Endothelial cell of umbilical vein (primary cell): ENCODE data around the gene SLC22A23. TPM values are rescaled to one million over a fixed set of nuclear protein-coding genes. Genes with fewer than 3 reads are reported as not detected.

ENCODE experiments used
- BruUV-seq: library from RNA; stranded (reverse); fragments of 400-500 nt; replicated peaks from 2 replicates; lab custom pipeline; 2021; lab: Mats Ljungman, UMichigan
- CTCF ChIA-PET: fragments of 300-600, 350-600 bp; sonication (Branson Sonifier 250); formaldehyde crosslinking; loops from one replicate; lab custom pipeline; 2021; ENCODE audit warnings: antibody characterized with exemption, inconsistent platforms; lab: Charles Lee
- POLR2A ChIA-PET: fragments of 300-600, 350-600 bp; sonication (Branson Sonifier 250); formaldehyde crosslinking; loops from one replicate; lab custom pipeline; 2021; ENCODE audit warnings: antibody characterized with exemption, inconsistent platforms; lab: Charles Lee
- DNase-seq: peaks from one replicate; pipeline ENCODE4 v3.0.0-alpha.2; 2011; ENCODE audit warnings: low read depth, low spot score
- FAIRE-seq: peaks from 2 replicates; lab custom pipeline; 2011; peaks lifted over from hg19 to GRCh38; lab: Jason Lieb, UNC
- H2AFZ ChIP-seq: 2 replicates; pipeline ENCODE4 v1.6.0; 2012; ENCODE audit warnings: low read depth, low read length, control low read depth, inconsistent platforms
- H3K27ac ChIP-seq: 2 replicates; pipeline ENCODE4 v1.5.1; 2011; ENCODE audit warnings: low read depth, mild to moderate bottlenecking, control low read depth, low read length, moderate library complexity; ENCODE audit not compliant: insufficient read depth
- H3K27me3 ChIP-seq, 2 experiments: 2 replicates each; pipeline versions ENCODE4 v1.6.0 to v1.6.1; 2011; ENCODE audit warnings: low read length in 2 of 2, mixed read lengths in 1 of 2; ENCODE audit not compliant: control insufficient read depth in 2 of 2, insufficient read depth in 2 of 2
- H3K36me3 ChIP-seq, 2 experiments: 2 replicates in 1 of 2; 3 replicates in 1 of 2; pipeline ENCODE4 v1.5.1; 2011; ENCODE audit warnings: low read length in 2 of 2, mild to moderate bottlenecking in 1 of 2, moderate library complexity in 1 of 2; ENCODE audit not compliant: control insufficient read depth in 2 of 2, insufficient read depth in 2 of 2; ENCODE audit errors: extremely low read depth in 1 of 2
- H3K4me1 ChIP-seq: 3 replicates; pipeline ENCODE4 v1.5.1; 2011; ENCODE audit warnings: mild to moderate bottlenecking, low read length; ENCODE audit not compliant: control insufficient read depth, insufficient read depth; ENCODE audit errors: extremely low read depth
- H3K4me2 ChIP-seq: 2 replicates; pipeline ENCODE4 v1.6.1; 2011; ENCODE audit warnings: low read length, control low read depth, mixed read lengths; ENCODE audit not compliant: insufficient read depth
- H3K4me3 ChIP-seq, 3 experiments: fragments of 200-600 bp in 1 of 3; sonication (generic), shearing (Covaris generic) in 1 of 3; replicated peaks in 1 of 3; 2 replicates each; pipeline ENCODE4 v1.5.1; 2011 to 2016; ENCODE audit warnings: control low read depth in 3 of 3, low read length in 3 of 3, mild to moderate bottlenecking in 2 of 3, inconsistent platforms in 1 of 3, low read depth in 1 of 3, moderate library complexity in 1 of 3; ENCODE audit not compliant: insufficient read depth in 1 of 3
- H3K79me2 ChIP-seq: 2 replicates; pipeline ENCODE4 v1.6.0; 2012; ENCODE audit warnings: low read length, inconsistent platforms; ENCODE audit not compliant: control insufficient read depth, insufficient read depth
- H3K9ac ChIP-seq: replicated peaks from 2 replicates; pipeline ENCODE3; 2011; ENCODE audit warnings: low read length, control low read depth; ENCODE audit not compliant: insufficient read depth; ENCODE audit errors: extremely low read depth
- H3K9me1 ChIP-seq: replicated peaks from 3 replicates; pipeline ENCODE4 v1.6.0; 2011; ENCODE audit warnings: mild to moderate bottlenecking, low read length; ENCODE audit not compliant: control insufficient read depth, insufficient read depth; ENCODE audit errors: extremely low read depth
- H3K9me3 ChIP-seq: replicated peaks from 2 replicates; pipeline ENCODE4 v1.5.1; 2012; ENCODE audit warnings: low read length, inconsistent platforms; ENCODE audit not compliant: control insufficient read depth, insufficient read depth
- H4K20me1 ChIP-seq: replicated peaks from 2 replicates; pipeline ENCODE3; 2011; ENCODE audit warnings: mild to moderate bottlenecking, low read length; ENCODE audit not compliant: control insufficient read depth, insufficient read depth; ENCODE audit errors: extremely low read depth
- CTCF ChIP-seq, 2 donors: IDR thresholded peaks; 1 replicate in 1 of 2; 2 replicates in 1 of 2; pipeline ENCODE4 v1.5.1; 2011; ENCODE audit warnings: low read length in 2 of 2, mild to moderate bottlenecking in 2 of 2, moderate library complexity in 2 of 2, control low read depth in 1 of 2, inconsistent platforms in 1 of 2, low read depth in 1 of 2; ENCODE audit not compliant: insufficient read depth in 1 of 2; ENCODE audit errors: extremely low read depth in 1 of 2
- EZH2 ChIP-seq: IDR thresholded peaks from 2 replicates; pipeline ENCODE4 v1.6.1; 2012; ENCODE audit warnings: borderline replicate concordance, low read depth, mild to moderate bottlenecking, moderate library complexity, low read length, inconsistent platforms; ENCODE audit not compliant: severe bottlenecking
- FOS ChIP-seq: IDR thresholded peaks from 2 replicates; pipeline ENCODE4 v1.6.1; 2011; ENCODE audit warnings: mild to moderate bottlenecking, low read length, moderate library complexity, borderline replicate concordance; ENCODE audit not compliant: insufficient read depth
- GATA2 ChIP-seq: IDR thresholded peaks from 2 replicates; pipeline ENCODE4 v1.7.0; 2011; ENCODE audit warnings: low read depth, mild to moderate bottlenecking, moderate library complexity, mixed read lengths, low read length; ENCODE audit not compliant: insufficient read length, insufficient read depth
- JUN ChIP-seq: IDR thresholded peaks from 2 replicates; pipeline ENCODE4 v1.6.1; 2011; ENCODE audit warnings: borderline replicate concordance, low read depth; ENCODE audit not compliant: insufficient read length, insufficient read depth
- MAX ChIP-seq: IDR thresholded peaks from 2 replicates; pipeline ENCODE4 v1.6.1; 2011; ENCODE audit not compliant: insufficient read depth, insufficient read length
- MYC ChIP-seq: IDR thresholded peaks from one replicate; pipeline ENCODE4 v1.6.1; 2011; ENCODE audit warnings: mild to moderate bottlenecking, low read depth, low read length
- POLR2A ChIP-seq: IDR thresholded peaks from 2 replicates; pipeline ENCODE4 v1.6.1; 2012; ENCODE audit warnings: low read depth, mild to moderate bottlenecking, control low read depth, low read length
- POLR2AphosphoS5 ChIP-seq: IDR thresholded peaks from 2 replicates; pipeline ENCODE4 v1.6.1; 2012; ENCODE audit warnings: low read depth, mild to moderate bottlenecking, control low read depth, low read length, moderate library complexity; ENCODE audit not compliant: insufficient read depth
- dilution Hi-C: fragments of 300-500 bp; cut with MboI; formaldehyde crosslinking; loops from one replicate; pipeline ENCODE4 v1.15.0; 2019; ENCODE audit warnings: low sequenced_read_pairs; ENCODE audit not compliant: extremely low pct_ligation_motif_present
- intact Hi-C: fragments of 100-400 bp; cut with micrococcal nuclease; formaldehyde crosslinking; loops from one replicate; pipeline ENCODE4 v1.10.0; 2022
- polyA plus RNA-seq, 4 experiments: library from polyadenylated mRNA; depleted of rRNA in 3 of 4; stranded (reverse) in 3 of 4; unstranded in 1 of 4; fragments of >200 nt; gene quantifications; 2 replicates each; pipeline versions ENCODE4 v1.2.1 to v1.2.3, GENCODE V29; 2011 to 2012; ENCODE audit warnings: missing spikeins in 1 of 4
- total RNA-seq: library from RNA; stranded (reverse); gene quantifications from 2 replicates; pipeline ENCODE4 v1.2.3, GENCODE V29; 2021

SLC22A23 gene
- total and polyA plus RNA-seq, 2 donors (not counting 3 experiments of a cell fraction or from before 2014, with no cell fraction given): 4.2 to 14.3 TPM

GRCh38 chr6:3305831-3306230, 151.0 kb downstream of the SLC22A23 start:
- H3K9me3 ChIP-seq: no peaks in the 10 kb centered on the region
- dilution Hi-C loops (no loop called here), intact Hi-C loops (no loop called here)
- no peaks in the 10 kb centered on the region for H4K20me1 ChIP-seq
- no peaks in the 10 kb centered on the region for H3K4me1 ChIP-seq
- H3K36me3 ChIP-seq: peaks cover 0 to 1% of the 10 kb centered on the region in 2 experiments
- H3K9me1 ChIP-seq: no peaks in the 10 kb centered on the region
- no peaks in the 10 kb centered on the region for H3K79me2 ChIP-seq
- no peak overlapping the region for H3K27ac ChIP-seq
- TF ChIP-seq JUN (no peak), CTCF (IDR thresholded peaks at IDR 0.05; ENCODE audit: extremely low read depth in 1 of 2, insufficient read depth in 1 of 2, low read depth in 1 of 2, low read length in 2 of 2) (no peak), POLR2A (no peak), MYC (no peak), POLR2AphosphoS5 (no peak), MAX (no peak), FOS (no peak), EZH2 (no peak), GATA2 (no peak)
- no peak overlapping the region for H3K4me2 ChIP-seq
- no peaks in the 10 kb centered on the region for H3K27me3 ChIP-seq
- no peak overlapping the region for H3K9ac ChIP-seq
- no peak for DNase-seq
- no peak overlapping the region for H2AFZ ChIP-seq
- H3K4me3 ChIP-seq: no peak overlapping the region
- BruUV-seq: no TSS peak
- POLR2A ChIA-PET: no interaction called here
- FAIRE-seq: no peak
- CTCF ChIA-PET: interaction anchor here (1.4 to 1.6 kb wide), 2 partner anchors 14 to 32 kb away, joined by 4 read pairs; no protein-coding TSS in a partner anchor
